ENCODE results near the gene FRMD4A.
"Not testable (repeated sequence)": the region's sequence is repeated elsewhere in the genome, so short reads cannot be mapped to it uniquely, and the experiment has no call there.

The FRMD4A gene

DNA sequence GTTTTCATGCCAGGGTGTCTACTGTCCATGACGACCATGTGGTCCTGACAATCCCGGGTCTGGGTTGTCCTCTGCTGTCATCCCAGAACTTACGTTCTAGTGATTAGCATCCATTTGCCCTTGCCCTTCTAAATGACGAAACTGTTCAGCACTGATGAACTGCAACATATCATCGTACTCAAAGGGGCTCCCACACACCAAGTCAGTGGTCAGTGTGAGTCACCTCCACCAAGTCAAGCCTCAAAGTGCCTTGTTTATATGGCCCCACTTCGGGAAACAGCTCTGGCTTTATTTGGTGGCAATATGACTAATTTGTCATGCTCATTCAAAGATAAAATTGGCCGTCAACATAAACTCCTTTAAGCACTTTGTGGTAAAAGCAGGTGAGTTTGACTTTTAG, 110.7 kb downstream of the FRMD4A start:
- H3K4me3 ChIP-seq (ENCODE audit: control insufficient read depth, low read depth, low read length), result no peak overlapping the region
- TF ChIP-seq, protein P1, sequence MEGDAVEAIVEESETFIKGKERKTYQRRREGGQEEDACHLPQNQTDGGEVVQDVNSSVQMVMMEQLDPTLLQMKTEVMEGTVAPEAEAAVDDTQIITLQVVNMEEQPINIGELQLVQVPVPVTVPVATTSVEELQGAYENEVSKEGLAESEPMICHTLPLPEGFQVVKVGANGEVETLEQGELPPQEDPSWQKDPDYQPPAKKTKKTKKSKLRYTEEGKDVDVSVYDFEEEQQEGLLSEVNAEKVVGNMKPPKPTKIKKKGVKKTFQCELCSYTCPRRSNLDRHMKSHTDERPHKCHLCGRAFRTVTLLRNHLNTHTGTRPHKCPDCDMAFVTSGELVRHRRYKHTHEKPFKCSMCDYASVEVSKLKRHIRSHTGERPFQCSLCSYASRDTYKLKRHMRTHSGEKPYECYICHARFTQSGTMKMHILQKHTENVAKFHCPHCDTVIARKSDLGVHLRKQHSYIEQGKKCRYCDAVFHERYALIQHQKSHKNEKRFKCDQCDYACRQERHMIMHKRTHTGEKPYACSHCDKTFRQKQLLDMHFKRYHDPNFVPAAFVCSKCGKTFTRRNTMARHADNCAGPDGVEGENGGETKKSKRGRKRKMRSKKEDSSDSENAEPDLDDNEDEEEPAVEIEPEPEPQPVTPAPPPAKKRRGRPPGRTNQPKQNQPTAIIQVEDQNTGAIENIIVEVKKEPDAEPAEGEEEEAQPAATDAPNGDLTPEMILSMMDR (conservative IDR thresholded peaks at IDR 0.05; ENCODE audit: control insufficient read depth, insufficient read depth, low read depth, low read length), result no peak
- DNase-seq (ENCODE audit: low read depth), result no peak

DNA sequence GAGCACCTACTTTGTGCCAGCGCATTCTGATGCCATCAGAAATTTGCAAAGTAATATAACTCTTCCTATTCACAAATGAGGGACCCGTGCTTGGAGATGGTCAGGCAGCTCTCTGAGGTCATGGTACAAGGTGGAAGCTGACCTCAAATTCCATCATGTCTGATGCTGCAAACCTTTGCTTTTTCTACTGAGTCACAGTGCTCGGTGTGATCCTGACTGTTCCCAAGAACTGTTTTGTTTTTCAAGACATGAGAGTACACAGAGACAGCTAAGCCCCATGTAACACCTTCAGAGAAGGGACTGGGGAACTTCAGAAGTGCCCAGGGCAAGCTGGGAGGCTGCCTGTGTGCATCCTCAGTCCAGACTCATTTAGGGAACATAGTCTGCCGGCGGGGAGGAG, 111.3 kb downstream of the FRMD4A start:
- DNase-seq (ENCODE audit: low read depth), result no peak
- TF ChIP-seq, protein P1 (conservative IDR thresholded peaks at IDR 0.05; ENCODE audit: control insufficient read depth, insufficient read depth, low read depth, low read length), result no peak
- H3K4me3 ChIP-seq (ENCODE audit: control insufficient read depth, low read depth, low read length), result no peak overlapping the region

DNA sequence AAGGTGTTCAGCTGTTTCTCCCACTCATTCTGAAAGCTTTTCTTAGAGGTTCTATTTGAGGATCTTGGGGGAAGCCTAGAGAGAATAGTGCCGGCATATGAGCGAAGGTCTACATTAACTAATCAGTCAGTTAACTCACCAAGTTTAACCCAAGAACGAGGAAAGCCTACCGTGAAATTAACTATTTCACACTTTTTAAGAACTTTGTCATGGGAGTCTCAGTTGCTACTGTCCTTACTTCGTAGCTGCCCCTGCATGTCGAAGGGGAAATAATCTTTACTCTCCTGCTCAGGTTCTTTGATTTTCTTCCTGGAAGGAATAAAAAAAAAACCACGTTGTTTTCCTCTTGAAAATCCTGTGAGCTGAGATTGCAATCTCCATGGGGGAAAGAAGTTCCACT, 115.1 kb downstream of the FRMD4A start:
- DNase-seq (ENCODE audit: low read depth), result no peak
- TF ChIP-seq, protein P1 (conservative IDR thresholded peaks at IDR 0.05; ENCODE audit: control insufficient read depth, insufficient read depth, low read depth, low read length), result no peak
- H3K4me3 ChIP-seq (ENCODE audit: control insufficient read depth, low read depth, low read length), result no peak overlapping the region

DNA sequence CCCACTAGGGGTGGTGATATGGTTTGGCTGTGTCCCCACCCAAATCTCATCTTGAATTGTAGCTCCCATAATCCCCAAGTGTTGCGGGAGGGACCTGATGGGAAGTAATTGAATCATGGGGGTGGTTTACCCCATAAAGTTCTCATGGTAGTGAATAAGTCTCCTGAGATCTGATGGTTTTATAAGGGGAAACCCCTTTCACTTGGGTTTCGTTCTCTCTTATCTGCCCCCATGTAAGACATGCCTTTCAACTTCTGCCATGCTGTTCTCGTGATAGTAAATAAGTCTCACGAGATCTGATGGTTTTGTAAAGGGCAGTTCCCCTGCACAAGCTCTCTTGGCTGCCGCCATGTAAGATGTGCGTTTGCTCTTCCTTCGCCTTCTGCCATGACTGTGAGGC, 117.0 kb downstream of the FRMD4A start:
- not testable (repeated sequence) for H3K4me3 ChIP-seq (ENCODE audit: control insufficient read depth, low read depth, low read length); DNase-seq (ENCODE audit: low read depth)

DNA sequence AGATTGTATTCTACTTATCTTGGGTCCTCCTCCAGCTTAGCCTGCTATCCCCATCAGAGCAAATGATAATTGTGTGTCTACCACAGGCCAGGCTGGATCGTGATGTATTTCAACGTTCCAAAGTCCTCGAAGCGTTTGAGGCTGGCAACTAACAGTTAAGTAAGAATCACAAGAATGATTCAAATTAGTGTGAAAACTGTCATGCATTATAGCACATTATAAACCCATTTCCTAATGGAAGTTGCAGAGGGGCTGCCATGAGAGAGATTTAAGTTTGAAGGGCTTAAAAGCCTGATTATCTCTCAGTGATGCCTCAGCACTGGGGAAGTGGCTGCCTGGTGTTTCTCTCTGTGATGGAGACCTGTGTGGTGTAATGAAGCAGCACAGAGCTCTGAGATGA, 119.1 kb downstream of the FRMD4A start:
- no peak for DNase-seq (ENCODE audit: low read depth)
- TF ChIP-seq, protein P1 (conservative IDR thresholded peaks at IDR 0.05; ENCODE audit: control insufficient read depth, insufficient read depth, low read depth, low read length), result no peak
- H3K4me3 ChIP-seq (ENCODE audit: control insufficient read depth, low read depth, low read length), result no peak overlapping the region

DNA sequence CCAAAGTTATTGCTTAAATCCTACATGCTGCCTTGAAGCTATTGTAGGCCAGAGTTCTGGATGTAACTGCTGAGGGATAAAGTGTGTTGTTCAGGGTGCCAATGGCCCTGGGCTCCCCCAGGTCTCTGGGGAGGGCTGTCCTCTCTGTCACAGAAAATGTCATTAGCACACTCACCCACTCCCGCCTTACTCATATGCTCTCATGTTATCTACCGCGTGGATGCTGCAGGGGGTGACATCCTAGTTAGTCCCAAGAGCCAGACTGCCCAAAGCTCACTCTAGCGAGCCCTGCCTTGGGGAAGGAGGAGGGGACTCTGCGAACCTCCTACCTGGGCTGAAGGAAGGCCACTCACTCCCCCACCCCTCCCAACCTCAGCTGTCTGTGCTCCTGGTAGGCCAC, 122.5 kb downstream of the FRMD4A start:
- no peak overlapping the region for H3K4me3 ChIP-seq (ENCODE audit: control insufficient read depth, low read depth, low read length)
- TF ChIP-seq, protein P1 (conservative IDR thresholded peaks at IDR 0.05; ENCODE audit: control insufficient read depth, insufficient read depth, low read depth, low read length), result no peak
- DNase-seq (ENCODE audit: low read depth), result no peak

DNA sequence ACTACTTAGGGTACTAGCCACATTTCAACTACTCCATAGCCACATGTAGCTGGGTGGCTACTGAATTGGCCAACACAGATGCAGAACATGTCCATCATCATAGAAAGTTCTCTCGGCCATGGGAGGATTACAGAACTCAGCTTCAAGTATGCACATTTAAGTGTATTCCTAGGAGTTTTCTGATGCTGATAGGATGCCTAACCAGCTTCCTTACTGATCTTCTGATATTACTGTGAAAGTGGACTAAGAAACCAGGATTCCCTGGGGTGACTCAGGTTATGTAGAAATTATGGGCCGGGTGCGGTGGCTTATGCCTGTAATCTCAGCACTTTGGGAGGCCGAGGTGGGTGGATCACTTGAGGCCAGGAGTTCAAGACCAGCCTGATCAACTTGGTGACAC, 125.5 kb downstream of the FRMD4A start:
- DNase-seq (ENCODE audit: low read depth), result no peak
- H3K4me3 ChIP-seq (ENCODE audit: control insufficient read depth, low read depth, low read length), result no peak overlapping the region
- TF ChIP-seq, protein P1 (conservative IDR thresholded peaks at IDR 0.05; ENCODE audit: control insufficient read depth, insufficient read depth, low read depth, low read length), result no peak
